Cardiac muscle cell (in vitro differentiated cells and primary cell): ENCODE results near the gene SDHAF2. TPM values are rescaled to one million over a fixed set of nuclear protein-coding genes. Genes with fewer than 3 reads are reported as not detected.
A peak's percentile ranks its signal among the peaks of the same experiment; 100 is the strongest.

ENCODE experiments used
- DNase-seq, 2 donors: peaks; one replicate each; pipeline versions ENCODE4 v3.0.0 to v3.0.0-alpha.2; 2010 to 2017; ENCODE audit warnings: low read depth in 1 of 2, low spot score in 1 of 2
- H3K27ac ChIP-seq: fragments of 200-600 bp; sonication (generic); 2 replicates; pipeline ENCODE4 v1.5.1; 2016
- H3K27me3 ChIP-seq: fragments of 200-600 bp; sonication (generic); 2 replicates; pipeline ENCODE4 v1.6.0; 2016; ENCODE audit warnings: control low read depth
- H3K36me3 ChIP-seq: fragments of 200-600 bp; sonication (generic); 2 replicates; pipeline ENCODE4 v1.5.1; 2016; ENCODE audit warnings: control low read depth
- H3K4me1 ChIP-seq: fragments of 200-600 bp; sonication (generic); 2 replicates; pipeline ENCODE4 v1.8.1; 2017; ENCODE audit warnings: low read depth, mild to moderate bottlenecking, mixed run types
- H3K4me3 ChIP-seq: fragments of 200-600 bp; sonication (generic); 2 replicates; pipeline ENCODE4 v1.5.1; 2016; ENCODE audit warnings: mild to moderate bottlenecking
- H3K9me3 ChIP-seq: fragments of 200-600 bp; sonication (generic); 2 replicates; pipeline ENCODE4 v1.5.1; 2017; ENCODE audit warnings: low read depth, mild to moderate bottlenecking, control low read depth
- polyA plus RNA-seq: library from polyadenylated mRNA; unstranded; fragments of >200 nt; fragmentation: Nextera tagmentation; extraction: Ambion mirVana; gene quantifications from 2 replicates; pipeline ENCODE4 v1.2.1, GENCODE V29; 2016
- total RNA-seq: library from RNA; depleted of rRNA; stranded (reverse); fragments of >200 nt; gene quantifications from 2 replicates; pipeline ENCODE4 v1.2.3, GENCODE V29; 2016
- TF ChIP-seq, protein P1 (sequence below): IDR thresholded peaks from 2 replicates; pipeline ENCODE4 v1.5.1; 2012; ENCODE audit warnings: low read depth, mild to moderate bottlenecking, low read length

The SDHAF2 gene
- total and polyA plus RNA-seq, 2 experiments from 2014 or later: 21.3 to 67.4 TPM

GRCh38 chr11:61406067-61406466 is 23.9 kb upstream of the SDHAF2 start:
- TF ChIP-seq, protein P1, sequence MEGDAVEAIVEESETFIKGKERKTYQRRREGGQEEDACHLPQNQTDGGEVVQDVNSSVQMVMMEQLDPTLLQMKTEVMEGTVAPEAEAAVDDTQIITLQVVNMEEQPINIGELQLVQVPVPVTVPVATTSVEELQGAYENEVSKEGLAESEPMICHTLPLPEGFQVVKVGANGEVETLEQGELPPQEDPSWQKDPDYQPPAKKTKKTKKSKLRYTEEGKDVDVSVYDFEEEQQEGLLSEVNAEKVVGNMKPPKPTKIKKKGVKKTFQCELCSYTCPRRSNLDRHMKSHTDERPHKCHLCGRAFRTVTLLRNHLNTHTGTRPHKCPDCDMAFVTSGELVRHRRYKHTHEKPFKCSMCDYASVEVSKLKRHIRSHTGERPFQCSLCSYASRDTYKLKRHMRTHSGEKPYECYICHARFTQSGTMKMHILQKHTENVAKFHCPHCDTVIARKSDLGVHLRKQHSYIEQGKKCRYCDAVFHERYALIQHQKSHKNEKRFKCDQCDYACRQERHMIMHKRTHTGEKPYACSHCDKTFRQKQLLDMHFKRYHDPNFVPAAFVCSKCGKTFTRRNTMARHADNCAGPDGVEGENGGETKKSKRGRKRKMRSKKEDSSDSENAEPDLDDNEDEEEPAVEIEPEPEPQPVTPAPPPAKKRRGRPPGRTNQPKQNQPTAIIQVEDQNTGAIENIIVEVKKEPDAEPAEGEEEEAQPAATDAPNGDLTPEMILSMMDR: no peak
- no peak for DNase-seq
- no peak overlapping the region for H3K4me3 ChIP-seq
- H3K36me3 ChIP-seq: peaks cover 78% of the 10 kb centered on the region
- no peaks in the 10 kb centered on the region for H3K27me3 ChIP-seq
- H3K27ac ChIP-seq: no peak overlapping the region
- no peaks in the 10 kb centered on the region for H3K9me3 ChIP-seq
- H3K4me1 ChIP-seq: no peaks in the 10 kb centered on the region

DNA sequence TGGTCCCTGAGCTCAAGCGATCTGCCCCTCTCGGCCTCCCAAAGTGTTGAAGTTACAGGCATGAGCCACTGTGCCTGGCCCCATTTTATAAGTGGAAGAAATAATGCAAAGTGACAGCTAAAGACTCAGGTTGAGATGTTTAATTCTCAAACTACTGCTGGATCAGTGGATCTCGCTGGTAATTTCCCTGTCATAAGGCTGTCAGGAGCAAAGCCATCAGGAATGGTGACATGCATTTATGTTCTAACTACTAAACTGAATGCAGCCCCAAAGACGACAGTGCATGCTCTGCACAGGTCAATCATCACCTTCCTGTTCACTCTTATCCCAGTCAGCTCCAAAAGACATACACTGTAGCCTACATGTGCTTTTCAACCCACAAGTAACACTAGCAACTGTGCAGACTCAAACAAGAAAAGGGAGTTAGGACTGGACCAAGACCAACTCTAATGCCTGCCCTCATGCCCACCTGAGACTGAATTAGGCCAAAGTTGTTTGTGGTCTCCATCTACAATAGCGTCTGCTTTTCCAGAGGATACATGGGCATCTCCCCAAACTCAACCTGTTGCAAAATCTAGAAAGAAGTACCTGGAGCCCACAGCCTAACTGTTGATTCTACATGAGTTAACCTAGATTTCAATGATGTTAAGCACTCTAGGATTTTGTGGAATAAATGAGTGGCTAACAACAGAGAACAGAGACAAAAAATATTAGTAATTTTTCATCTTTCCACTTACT is 22.8 kb upstream of the SDHAF2 start:
- Histone ChIP-seq H3K4me3 (no peak overlapping the region), H3K9me3 (no peaks in the 10 kb centered on the region), H3K4me1 (no peaks in the 10 kb centered on the region), H3K36me3 (peaks cover 89% of the 10 kb centered on the region), H3K27ac (no peak overlapping the region), H3K27me3 (no peaks in the 10 kb centered on the region)
- no peak for DNase-seq
- TF ChIP-seq, protein P1: no peak

- no peak overlapping the region for H3K27ac ChIP-seq
- no peaks in the 10 kb centered on the region for H3K9me3 ChIP-seq
- TF ChIP-seq, protein P1: no peak
- H3K27me3 ChIP-seq: no peaks in the 10 kb centered on the region
- peaks cover 92% of the 10 kb centered on the region for H3K36me3 ChIP-seq
- no peak for DNase-seq
- no peaks in the 10 kb centered on the region for H3K4me1 ChIP-seq
- H3K4me3 ChIP-seq: no peak overlapping the region
Measured at GRCh38 chr11:61411589-61411988, 18.3 kb upstream of the SDHAF2 start.

GRCh38 chr11:61413496-61413895 is 16.4 kb upstream of the SDHAF2 start:
- H3K36me3 ChIP-seq: peaks cover 86% of the 10 kb centered on the region
- H3K9me3 ChIP-seq: no peaks in the 10 kb centered on the region
- peak in 1 of 2 donors; percentile 8 for DNase-seq
- H3K27ac ChIP-seq: no peak overlapping the region
- H3K27me3 ChIP-seq: no peaks in the 10 kb centered on the region
- H3K4me3 ChIP-seq: no peak overlapping the region
- H3K4me1 ChIP-seq: no peaks in the 10 kb centered on the region
- TF ChIP-seq, protein P1: no peak

GRCh38 chr11:61414547-61414946 is 15.4 kb upstream of the SDHAF2 start:
- H3K4me3 ChIP-seq: no peak overlapping the region
- DNase-seq: no peak
- no peak overlapping the region for H3K27ac ChIP-seq
- H3K4me1 ChIP-seq: no peaks in the 10 kb centered on the region
- no peaks in the 10 kb centered on the region for H3K9me3 ChIP-seq
- peaks cover 84% of the 10 kb centered on the region for H3K36me3 ChIP-seq
- TF ChIP-seq, protein P1: no peak
- no peaks in the 10 kb centered on the region for H3K27me3 ChIP-seq
